H1 (cell line): Measurements from ENCODE around the gene ARHGEF4. TPM values are rescaled to one million over a fixed set of nuclear protein-coding genes. Genes with fewer than 3 reads are reported as not detected.

ENCODE experiments used
- ASH2L ChIP-seq: fragments of 200-600, 300-600 bp; sonication (generic); IDR thresholded peaks from one replicate; pipeline ENCODE4 v1.7.1; 2017; ENCODE audit warnings: low read length
- KDM4A ChIP-seq: IDR thresholded peaks from one replicate; pipeline ENCODE4 v1.7.1; 2012; ENCODE audit warnings: low read depth, mild to moderate bottlenecking, moderate library complexity, low read length, inconsistent platforms; ENCODE audit not compliant: severe bottlenecking
- MAFK ChIP-seq: IDR thresholded peaks from 2 replicates; pipeline ENCODE4 v1.6.1; 2012; ENCODE audit warnings: low read depth, mild to moderate bottlenecking, improper control_type of control experiment, low read length
- SIN3A ChIP-seq, 2 experiments: IDR thresholded peaks in 1 of 2; conservative IDR thresholded peaks in 1 of 2; 2 replicates each; pipeline ENCODE4 v1.6.1; 2011 to 2012; ENCODE audit warnings: low read length in 2 of 2, improper control_type of control experiment in 1 of 2, low read depth in 1 of 2, mild to moderate bottlenecking in 1 of 2
- SP1 ChIP-seq: IDR thresholded peaks from 2 replicates; pipeline ENCODE4 v1.6.1; 2011; ENCODE audit warnings: low read depth, low read length
- TAF7 ChIP-seq: optimal IDR thresholded peaks from 2 replicates; pipeline ENCODE3; 2011; ENCODE audit warnings: low read depth, mild to moderate bottlenecking, inconsistent platforms, low read length, moderate library complexity, borderline replicate concordance
- polyA plus RNA-seq, 7 experiments: library from polyadenylated mRNA; depleted of rRNA in 3 of 7; stranded (reverse) in 5 of 7; unstranded in 2 of 7; fragments of >200 nt in 5 of 7; fragments of 200-250 nt in 2 of 7; gene quantifications; 1 replicate in 5 of 7; 2 replicates in 1 of 7; 4 replicates in 1 of 7; pipeline versions ENCODE4 v1.2.1 to v1.2.3, GENCODE V29; 2011 to 2013; ENCODE audit warnings: missing spikeins in 2 of 7, mixed read lengths in 2 of 7
- total RNA-seq: library from RNA; stranded (reverse); fragmentation: NEBNext Ultra II Directional; extraction: Animal tissue kit (Norgen Biotek cat#: 25700); gene quantifications from 2 replicates; pipeline ENCODE4 v1.2.1, GENCODE V29; 2021

ARHGEF4 gene
- total and polyA plus RNA-seq, 2 of the 8 experiments (the other 6 are each of a cell fraction or from before 2014, with no cell fraction given) = 10.6 to 14.6 TPM

GRCh38 chr2:130933501-130933900, 96.8 kb downstream of the ARHGEF4 start (continued):
- TF ChIP-seq KDM4A (no peak), ASH2L (no peak), SIN3A (conservative IDR thresholded peaks at IDR 0.05 in 1 of 2, IDR thresholded peaks at IDR 0.05 in 1 of 2; ENCODE audit: low read depth in 1 of 2, low read length in 2 of 2) (no peak), SP1 (no peak), MAFK (no peak), TAF7 (no peak)
- TF ChIP-seq, all 59 proteins: peak for 0
